Activated CD4-positive, alpha-beta T cell treated with anti-CD3 and anti-CD28 coated beads, Interleukin-10, Interleukin-2, amounts not matched to agents 100 ng/mL and 50 ng/mL, durations not matched to agents 16 hours and 8 hours (primary cell): Measurements from ENCODE around the gene CTTNBP2.
A peak's percentile ranks its signal among the peaks of the same experiment; 100 is the strongest.

Experiments used
- DNase-seq: peaks from one replicate; pipeline ENCODE4 v3.0.0-alpha.2; 2020

CTTNBP2 gene

DNA sequence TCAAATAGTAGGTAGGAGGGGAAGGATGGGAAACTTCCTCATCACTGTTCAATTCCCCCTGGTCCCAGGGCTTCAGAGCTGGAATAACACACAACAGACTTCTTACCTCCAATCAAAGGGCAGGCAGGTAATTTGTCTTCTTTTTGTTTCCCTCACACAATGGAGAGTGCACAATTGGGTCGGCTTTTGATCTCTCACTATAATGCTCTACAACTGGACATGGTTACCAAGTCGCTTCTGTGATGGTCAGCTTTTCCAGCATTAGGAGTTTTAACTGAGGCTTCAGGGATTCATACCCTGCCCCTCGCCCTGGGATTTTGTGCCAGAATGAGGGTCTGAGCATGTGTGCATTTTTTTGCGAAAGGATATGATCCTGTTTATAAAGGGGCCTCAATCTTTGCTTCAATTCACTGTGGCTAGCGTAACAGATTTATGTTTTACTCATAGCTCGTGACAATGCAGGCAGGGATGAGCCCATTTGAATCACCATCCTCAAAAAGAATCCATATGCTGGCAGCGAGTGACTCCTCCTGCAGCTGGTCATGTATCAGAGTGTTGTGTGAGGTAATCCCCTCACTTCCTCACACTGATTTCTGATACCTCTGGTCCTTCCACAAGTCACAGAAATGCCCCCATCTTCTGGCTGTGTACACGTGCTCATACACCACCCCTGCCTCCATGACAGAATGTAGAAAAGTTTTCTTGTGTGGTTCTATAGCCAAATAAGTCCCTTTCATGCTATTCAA lies 189.6 kb downstream of the CTTNBP2 start:
- DNase-seq = no peak

- no peak for DNase-seq
These were observed 190.4 kb downstream of the CTTNBP2 start for GRCh38 chr7:117682681-117683385.

DNA sequence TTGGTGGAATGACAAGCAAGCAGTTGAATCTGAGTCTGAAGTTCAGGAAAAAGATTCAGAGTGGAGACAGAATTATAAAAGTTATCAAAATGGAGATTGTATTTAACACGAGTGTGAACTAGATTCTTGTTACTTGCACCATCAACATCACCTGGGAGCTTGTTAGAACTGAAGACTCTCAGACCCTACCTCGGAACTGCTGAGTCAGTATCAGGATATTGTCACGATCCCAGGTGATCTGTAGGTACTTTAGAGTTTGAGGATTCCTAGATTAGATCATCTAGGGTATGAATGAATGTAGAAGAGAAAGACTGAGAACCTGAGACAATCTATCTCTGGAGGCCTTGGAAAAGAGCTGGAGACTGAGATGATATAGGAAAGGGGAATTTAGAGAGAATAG lies 194.1 kb downstream of the CTTNBP2 start:
- no peak for DNase-seq

- no peak for DNase-seq
These were observed 197.5 kb downstream of the CTTNBP2 start for GRCh38 chr7:117675497-117676435.

DNA sequence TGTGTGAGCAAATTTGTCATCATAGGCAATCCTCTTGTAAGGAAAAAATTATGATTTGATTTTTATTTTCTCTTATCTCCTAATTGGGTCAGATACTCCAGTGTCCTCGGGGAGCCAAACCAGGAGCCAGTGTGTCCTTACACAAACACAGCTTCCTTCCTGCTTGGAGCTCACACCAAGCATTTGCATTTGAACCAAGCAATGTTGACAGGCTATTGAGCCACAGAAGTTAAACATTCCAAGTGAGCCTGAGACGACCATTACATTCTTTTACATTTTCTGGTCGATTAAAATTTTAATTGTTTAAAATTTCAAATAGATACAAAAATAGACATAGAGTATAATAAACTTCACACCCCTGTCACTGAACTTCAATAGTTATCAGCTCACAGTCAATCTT lies 198.6 kb downstream of the CTTNBP2 start:
- DNase-seq = no peak

- DNase-seq = peak; percentile 20
These were observed 199.4 kb downstream of the CTTNBP2 start for GRCh38 chr7:117673839-117674238.

DNA sequence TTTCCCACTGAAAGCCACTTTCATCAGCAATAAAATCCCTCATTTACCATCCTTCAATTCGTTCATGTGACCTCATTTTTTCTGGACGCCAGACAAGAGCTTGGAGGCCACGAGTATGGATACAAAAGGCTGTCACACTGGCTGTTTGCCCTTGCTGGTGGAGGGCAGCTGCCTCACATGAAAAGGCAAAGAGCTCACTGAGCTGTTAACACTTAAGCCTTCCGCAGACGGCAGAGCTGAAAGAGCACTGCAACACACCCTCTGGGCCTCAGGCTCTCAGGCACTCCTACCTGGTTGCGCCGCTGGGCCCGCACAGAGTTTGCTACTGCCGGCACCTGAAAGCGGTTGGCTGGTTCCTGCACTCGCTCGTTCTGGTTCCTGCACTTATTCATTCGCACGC lies 199.9 kb downstream of the CTTNBP2 start:
- DNase-seq = no peak

DNA sequence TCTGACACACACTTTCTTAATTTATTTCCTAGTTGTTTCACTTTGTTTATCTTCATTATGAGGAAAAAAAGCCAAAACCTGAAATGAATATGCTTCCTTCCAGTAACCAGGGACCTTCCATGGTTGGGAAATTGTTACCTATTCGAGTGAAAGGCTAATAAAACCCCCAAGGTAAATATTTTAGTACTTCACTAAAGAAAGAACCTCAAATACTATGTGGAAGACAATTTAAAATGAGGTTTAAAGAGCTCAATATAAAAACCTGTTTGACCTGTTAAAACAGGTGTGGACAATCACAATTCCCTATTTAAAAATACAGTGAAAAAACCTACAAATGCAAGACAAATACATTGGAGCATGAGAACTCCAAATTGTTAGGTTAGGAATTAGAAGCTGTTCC lies 200.8 kb downstream of the CTTNBP2 start:
- DNase-seq = no peak

DNA sequence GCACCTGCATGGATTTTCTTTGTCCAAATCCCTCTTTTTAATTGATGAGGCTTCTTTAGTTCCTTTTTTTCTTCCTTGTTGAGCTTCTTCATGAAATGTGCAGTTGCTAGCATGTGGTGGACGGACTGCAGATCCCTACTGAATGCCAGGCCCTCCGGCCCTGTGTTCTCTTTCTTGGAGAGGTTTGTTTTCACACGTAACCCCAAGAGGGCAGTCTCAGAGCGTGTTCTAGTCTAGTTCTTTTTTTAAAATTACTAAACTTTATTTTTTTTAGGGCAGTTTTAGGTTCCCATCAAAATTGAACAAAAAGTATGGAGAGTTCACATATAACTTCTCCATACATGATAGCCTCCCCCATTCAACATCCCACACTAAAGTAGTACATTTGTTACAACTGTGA lies 203.4 kb downstream of the CTTNBP2 start:
- no peak for DNase-seq

DNA sequence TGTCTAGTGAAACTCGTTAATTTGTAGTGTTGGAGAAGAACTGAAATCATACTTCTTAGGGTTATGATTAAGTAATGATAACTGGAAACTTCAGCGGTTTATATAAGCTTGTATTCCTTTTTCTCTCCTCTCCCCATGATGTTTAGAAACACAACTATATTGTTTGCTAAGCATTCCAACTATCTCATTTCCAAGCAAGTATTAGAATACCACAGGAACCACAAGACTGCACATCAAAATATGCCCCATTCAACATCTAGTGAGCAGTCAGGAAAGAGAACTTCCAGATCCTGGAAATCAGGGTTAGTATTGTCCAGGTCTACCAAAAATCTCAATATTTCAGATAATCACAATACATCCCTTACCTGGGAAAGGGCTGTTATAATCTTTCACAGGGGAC lies 205.8 kb downstream of the CTTNBP2 start:
- DNase-seq = no peak

DNA sequence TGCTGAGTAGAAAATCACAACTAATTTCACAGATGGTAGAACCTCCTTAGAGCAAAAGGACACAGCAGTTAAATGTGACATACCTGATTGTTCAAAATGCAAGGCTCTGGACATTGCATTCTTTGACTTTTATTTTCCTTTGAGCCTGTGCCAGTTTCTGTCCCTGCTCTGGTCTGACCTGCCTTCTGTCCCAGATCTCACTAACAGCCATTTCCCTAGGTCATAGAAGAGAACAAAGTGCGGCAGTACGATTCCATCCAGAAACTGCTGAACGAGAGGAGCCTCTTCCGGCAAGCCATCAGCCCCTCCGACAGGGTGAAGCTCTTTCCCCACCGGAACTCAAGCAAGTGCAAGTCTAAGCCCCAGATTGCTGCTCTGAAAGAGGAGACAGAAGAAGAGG lies 206.6 kb downstream of the CTTNBP2 start:
- no peak for DNase-seq

DNA sequence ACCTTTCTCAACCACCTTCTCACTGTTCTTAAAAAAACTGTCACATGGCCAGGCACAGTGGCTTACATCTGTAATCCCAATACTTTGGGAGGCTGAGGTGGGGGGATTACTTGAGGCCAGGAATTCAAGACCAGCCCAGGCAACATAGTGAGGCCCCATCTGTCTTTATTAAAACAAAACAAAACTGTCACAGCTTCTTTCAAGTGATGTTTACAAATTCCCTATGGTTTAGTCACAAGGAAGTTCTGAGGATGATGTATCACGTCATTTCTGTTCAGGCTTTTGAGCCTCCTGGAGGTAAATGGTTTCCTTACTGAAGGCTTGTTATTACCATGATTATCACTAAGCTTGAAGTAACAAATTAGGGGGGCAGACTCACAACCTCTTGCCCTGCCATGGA lies 207.2 kb downstream of the CTTNBP2 start:
- DNase-seq = no peak

DNA sequence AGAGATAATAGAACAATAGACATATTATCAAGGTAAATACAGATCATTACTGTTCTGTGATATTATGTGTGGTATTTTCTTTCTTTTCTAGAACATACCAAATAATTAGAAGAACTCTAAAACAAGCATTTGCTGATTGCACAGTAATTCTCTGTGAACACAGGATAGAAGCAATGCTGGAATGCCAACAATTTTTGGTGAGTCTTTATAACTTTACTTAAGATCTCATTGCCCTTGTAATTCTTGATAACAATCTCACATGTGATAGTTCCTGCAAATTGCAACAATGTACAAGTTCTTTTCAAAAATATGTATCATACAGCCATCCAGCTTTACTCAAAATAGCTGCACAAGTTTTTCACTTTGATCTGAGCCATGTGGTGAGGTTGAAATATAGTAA lies 207.9 kb downstream of the CTTNBP2 start:
- DNase-seq = no peak

DNA sequence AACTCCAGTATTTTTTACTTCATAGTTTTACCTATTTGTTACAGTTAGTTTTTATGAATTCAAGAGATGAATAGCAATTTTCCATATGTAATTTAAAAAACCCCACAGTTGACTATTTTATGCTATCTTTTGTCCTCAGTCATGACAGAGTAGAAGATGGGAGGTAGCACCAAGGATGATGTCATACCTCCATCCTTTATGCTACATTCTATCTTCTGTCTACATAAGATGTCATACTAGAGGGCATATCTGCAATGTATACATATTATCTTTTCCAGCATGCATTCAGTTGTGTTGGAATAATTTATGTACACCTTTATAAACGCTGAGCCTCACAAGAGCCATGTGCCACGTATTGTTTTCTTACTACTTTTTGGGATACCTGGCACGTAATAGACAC lies 209.2 kb downstream of the CTTNBP2 start:
- no peak for DNase-seq

GRCh38 chr7:117661328-117661727 lies 211.9 kb downstream of the CTTNBP2 start:
- no peak for DNase-seq
